ENCODE results near the gene METTL8.
A peak's percentile ranks its signal among the peaks of the same experiment; 100 is the strongest.

GRCh38 chr2:171416009-171416926 is 17.5 kb downstream of the METTL8 start:
- TF ChIP-seq CTCF (IDR thresholded peaks at IDR 0.05) (peak; percentile 82 to 90 (median 86)), POLR2A (IDR thresholded peaks at IDR 0.05; ENCODE audit: low read depth) (no peak), POLR2AphosphoS5 (IDR thresholded peaks at IDR 0.05) (peak; percentile 55 to 78)

Data from esophagus muscularis mucosa (tissue), 3 donors.